Measurements from ENCODE around the gene HYAL2. TPM values are rescaled to one million over a fixed set of nuclear protein-coding genes. Genes with fewer than 3 reads are reported as not detected.

HYAL2 gene
- total and polyA plus RNA-seq, 9 of the 15 experiments (the other 6 are each of a cell fraction or from before 2014, with no cell fraction given) = 0.36 to 22.7 (median 11.4) TPM; not detected in 1

DNA sequence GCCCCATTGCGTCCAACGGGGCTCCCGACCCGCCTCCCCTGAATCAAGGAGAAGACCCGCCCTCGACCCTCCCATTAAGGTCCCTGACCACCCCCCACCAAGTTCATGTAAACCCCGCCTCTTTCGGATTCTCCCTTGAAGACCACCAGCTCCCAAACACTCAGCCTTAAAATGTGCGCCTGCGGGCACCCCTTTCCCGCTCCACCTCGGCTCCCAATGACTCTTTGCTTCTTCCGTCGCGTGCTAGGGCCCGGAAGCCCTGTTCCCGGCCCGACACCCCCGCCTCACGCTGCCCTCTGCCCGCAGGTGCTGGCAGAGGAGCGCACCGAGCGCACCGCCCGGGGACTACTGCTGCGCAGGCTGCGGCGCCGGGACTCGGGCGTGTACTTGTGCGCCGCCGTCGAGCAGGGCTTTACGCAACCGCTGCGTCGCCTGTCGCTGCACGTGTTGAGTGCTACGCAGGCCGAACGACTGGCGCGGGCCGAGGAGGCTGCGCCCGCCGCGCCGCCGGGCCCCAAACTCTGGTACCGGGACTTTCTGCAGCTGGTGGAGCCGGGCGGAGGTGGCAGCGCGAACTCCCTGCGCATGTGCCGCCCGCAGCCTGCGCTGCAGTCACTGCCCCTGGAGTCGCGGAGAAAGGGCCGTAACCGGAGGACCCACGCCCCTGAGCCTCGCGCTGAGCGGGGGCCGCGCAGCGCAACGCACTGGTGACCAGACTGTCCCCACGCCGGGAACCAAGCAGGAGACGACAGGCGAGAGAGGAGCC lies 46.4 kb downstream of the HYAL2 start:
- no peak overlapping the region for H3K9ac ChIP-seq (ENCODE audit: insufficient read depth in 1 of 2, low read depth in 2 of 2, low read length in 2 of 2)
- H2AFZ ChIP-seq (ENCODE audit: low read depth, low read length) = no peak overlapping the region
- in situ Hi-C loops (cut with MboI) (no loop called here), intact Hi-C loops (cut with micrococcal nuclease) (no loop called here)
- no peaks in the 10 kb centered on the region for H3K36me3 ChIP-seq (ENCODE audit: control insufficient read depth, insufficient read depth, low read length)
- H3K4me3 ChIP-seq = no peak overlapping the region
- no peaks in the 10 kb centered on the region for H3K9me3 ChIP-seq (replicated peaks; ENCODE audit: control insufficient read depth, insufficient read depth, low read depth, low read length)
- H3K27ac ChIP-seq (ENCODE audit: extremely low read depth, low read depth, low read length) = no peak overlapping the region
- ChIA-PET CTCF (ENCODE audit: low intra/inter-chr PET ratio) (no interaction called here), POLR2A (no interaction called here)
- DNase-seq (ENCODE audit: extremely low read depth in 1 of 4, low spot score in 3 of 4) = no peak
- no peaks in the 10 kb centered on the region for H4K20me1 ChIP-seq (replicated peaks; ENCODE audit: control insufficient read depth, insufficient read depth, low read length)
- no peaks in the 10 kb centered on the region for H3K27me3 ChIP-seq (ENCODE audit: control insufficient read depth in 2 of 2, insufficient read depth in 2 of 2, low read length in 2 of 2)
- TF ChIP-seq DIDO1 (tag; IDR thresholded peaks at IDR 0.05; ENCODE audit: low read depth) (no peak), TEAD2 (tag; IDR thresholded peaks at IDR 0.05) (no peak), SMAD4 (CRISPR knock-in tag; conservative IDR thresholded peaks at IDR 0.05) (no peak), RCOR1 (IDR thresholded peaks at IDR 0.05; ENCODE audit: borderline replicate concordance in 1 of 2, low read depth in 2 of 2, low read length in 2 of 2) (no peak), IFI16 (CRISPR knock-in tag; IDR thresholded peaks at IDR 0.05) (no peak)
- TF ChIP-seq, protein P1, sequence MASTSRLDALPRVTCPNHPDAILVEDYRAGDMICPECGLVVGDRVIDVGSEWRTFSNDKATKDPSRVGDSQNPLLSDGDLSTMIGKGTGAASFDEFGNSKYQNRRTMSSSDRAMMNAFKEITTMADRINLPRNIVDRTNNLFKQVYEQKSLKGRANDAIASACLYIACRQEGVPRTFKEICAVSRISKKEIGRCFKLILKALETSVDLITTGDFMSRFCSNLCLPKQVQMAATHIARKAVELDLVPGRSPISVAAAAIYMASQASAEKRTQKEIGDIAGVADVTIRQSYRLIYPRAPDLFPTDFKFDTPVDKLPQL (IDR thresholded peaks at IDR 0.05; ENCODE audit: extremely low read depth, insufficient read length) = no peak
- TF ChIP-seq, protein P2, sequence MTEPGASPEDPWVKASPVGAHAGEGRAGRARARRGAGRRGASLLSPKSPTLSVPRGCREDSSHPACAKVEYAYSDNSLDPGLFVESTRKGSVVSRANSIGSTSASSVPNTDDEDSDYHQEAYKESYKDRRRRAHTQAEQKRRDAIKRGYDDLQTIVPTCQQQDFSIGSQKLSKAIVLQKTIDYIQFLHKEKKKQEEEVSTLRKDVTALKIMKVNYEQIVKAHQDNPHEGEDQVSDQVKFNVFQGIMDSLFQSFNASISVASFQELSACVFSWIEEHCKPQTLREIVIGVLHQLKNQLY (CRISPR knock-in tag; conservative IDR thresholded peaks at IDR 0.05) = no peak
- TF ChIP-seq, protein P3, sequence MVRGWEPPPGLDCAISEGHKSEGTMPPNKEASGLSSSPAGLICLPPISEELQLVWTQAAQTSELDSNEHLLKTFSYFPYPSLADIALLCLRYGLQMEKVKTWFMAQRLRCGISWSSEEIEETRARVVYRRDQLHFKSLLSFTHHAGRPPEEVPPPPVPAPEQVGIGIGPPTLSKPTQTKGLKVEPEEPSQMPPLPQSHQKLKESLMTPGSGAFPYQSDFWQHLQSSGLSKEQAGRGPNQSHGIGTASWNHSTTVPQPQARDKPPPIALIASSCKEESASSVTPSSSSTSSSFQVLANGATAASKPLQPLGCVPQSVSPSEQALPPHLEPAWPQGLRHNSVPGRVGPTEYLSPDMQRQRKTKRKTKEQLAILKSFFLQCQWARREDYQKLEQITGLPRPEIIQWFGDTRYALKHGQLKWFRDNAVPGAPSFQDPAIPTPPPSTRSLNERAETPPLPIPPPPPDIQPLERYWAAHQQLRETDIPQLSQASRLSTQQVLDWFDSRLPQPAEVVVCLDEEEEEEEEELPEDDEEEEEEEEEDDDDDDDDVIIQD (CRISPR knock-in tag; IDR thresholded peaks at IDR 0.05) = no peak
- TF ChIP-seq, protein P4, sequence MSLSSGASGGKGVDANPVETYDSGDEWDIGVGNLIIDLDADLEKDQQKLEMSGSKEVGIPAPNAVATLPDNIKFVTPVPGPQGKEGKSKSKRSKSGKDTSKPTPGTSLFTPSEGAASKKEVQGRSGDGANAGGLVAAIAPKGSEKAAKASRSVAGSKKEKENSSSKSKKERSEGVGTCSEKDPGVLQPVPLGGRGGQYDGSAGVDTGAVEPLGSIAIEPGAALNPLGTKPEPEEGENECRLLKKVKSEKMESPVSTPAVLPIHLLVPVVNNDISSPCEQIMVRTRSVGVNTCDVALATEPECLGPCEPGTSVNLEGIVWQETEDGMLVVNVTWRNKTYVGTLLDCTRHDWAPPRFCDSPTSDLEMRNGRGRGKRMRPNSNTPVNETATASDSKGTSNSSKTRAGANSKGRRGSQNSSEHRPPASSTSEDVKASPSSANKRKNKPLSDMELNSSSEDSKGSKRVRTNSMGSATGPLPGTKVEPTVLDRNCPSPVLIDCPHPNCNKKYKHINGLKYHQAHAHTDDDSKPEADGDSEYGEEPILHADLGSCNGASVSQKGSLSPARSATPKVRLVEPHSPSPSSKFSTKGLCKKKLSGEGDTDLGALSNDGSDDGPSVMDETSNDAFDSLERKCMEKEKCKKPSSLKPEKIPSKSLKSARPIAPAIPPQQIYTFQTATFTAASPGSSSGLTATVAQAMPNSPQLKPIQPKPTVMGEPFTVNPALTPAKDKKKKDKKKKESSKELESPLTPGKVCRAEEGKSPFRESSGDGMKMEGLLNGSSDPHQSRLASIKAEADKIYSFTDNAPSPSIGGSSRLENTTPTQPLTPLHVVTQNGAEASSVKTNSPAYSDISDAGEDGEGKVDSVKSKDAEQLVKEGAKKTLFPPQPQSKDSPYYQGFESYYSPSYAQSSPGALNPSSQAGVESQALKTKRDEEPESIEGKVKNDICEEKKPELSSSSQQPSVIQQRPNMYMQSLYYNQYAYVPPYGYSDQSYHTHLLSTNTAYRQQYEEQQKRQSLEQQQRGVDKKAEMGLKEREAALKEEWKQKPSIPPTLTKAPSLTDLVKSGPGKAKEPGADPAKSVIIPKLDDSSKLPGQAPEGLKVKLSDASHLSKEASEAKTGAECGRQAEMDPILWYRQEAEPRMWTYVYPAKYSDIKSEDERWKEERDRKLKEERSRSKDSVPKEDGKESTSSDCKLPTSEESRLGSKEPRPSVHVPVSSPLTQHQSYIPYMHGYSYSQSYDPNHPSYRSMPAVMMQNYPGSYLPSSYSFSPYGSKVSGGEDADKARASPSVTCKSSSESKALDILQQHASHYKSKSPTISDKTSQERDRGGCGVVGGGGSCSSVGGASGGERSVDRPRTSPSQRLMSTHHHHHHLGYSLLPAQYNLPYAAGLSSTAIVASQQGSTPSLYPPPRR (CRISPR knock-in tag; IDR thresholded peaks at IDR 0.05; ENCODE audit: borderline replicate concordance) = no peak
- H3K9me1 ChIP-seq (ENCODE audit: control insufficient read depth, insufficient read depth, low read length) = no peaks in the 10 kb centered on the region
- WGBS (ENCODE audit: insufficient coverage, low coverage, missing lambda C conversion rate) = 85% methylated on average over 26 of the region's 79 CpGs
- no peak overlapping the region for H3K4me2 ChIP-seq (ENCODE audit: insufficient read depth, low read length)
- ATAC-seq = no peak
- BruUV-seq (replicated peaks) = no TSS peak
- FAIRE-seq = no peak
- peaks cover 4 to 38% of the 10 kb centered on the region in 2 experiments; a peak in 3 of 5 replicates for H3K4me1 ChIP-seq (replicated peaks in 1 of 2; ENCODE audit: control insufficient read depth in 2 of 2, insufficient read depth in 2 of 2, low read length in 2 of 2)
- H3K79me2 ChIP-seq (ENCODE audit: control insufficient read depth, insufficient read depth, low read length) = no peaks in the 10 kb centered on the region
